ENCODE results near the gene GRK5.

DNA sequence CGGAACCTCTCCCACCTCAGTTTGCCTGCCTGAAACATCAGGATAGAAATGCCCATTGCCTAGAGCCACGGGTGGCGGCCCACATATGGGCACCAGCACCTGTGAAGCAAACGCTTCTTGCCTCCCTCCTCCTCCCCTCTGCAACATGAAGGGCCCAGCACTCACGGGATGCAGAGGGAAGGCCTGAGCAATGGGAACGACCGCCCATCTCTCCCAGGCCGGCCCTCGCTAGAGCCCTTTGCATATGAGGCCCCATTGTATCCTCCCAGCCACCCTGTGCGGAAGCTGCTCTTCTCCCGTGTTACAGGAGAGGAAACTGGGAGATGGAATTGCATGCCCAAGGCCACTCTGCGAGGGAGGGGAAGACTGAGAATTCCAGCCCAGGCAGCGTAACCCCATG lies 246.9 kb downstream of the GRK5 start:
- TF ChIP-seq, protein P1, sequence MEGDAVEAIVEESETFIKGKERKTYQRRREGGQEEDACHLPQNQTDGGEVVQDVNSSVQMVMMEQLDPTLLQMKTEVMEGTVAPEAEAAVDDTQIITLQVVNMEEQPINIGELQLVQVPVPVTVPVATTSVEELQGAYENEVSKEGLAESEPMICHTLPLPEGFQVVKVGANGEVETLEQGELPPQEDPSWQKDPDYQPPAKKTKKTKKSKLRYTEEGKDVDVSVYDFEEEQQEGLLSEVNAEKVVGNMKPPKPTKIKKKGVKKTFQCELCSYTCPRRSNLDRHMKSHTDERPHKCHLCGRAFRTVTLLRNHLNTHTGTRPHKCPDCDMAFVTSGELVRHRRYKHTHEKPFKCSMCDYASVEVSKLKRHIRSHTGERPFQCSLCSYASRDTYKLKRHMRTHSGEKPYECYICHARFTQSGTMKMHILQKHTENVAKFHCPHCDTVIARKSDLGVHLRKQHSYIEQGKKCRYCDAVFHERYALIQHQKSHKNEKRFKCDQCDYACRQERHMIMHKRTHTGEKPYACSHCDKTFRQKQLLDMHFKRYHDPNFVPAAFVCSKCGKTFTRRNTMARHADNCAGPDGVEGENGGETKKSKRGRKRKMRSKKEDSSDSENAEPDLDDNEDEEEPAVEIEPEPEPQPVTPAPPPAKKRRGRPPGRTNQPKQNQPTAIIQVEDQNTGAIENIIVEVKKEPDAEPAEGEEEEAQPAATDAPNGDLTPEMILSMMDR (IDR thresholded peaks at IDR 0.05) = no peak
- no peak for TF ChIP-seq EZH2phosphoT487 (IDR thresholded peaks at IDR 0.05)
- TF ChIP-seq EZH2 (IDR thresholded peaks at IDR 0.05) = no peak
